ENCODE results near the gene RAB5B.

RAB5B gene

GRCh38 chr12:55991110-55991509 is 17.2 kb downstream of the RAB5B start:
- TF ChIP-seq CTCF (conservative IDR thresholded peaks at IDR 0.05; ENCODE audit: low read length), result no peak
- no peak for TF ChIP-seq EZH2phosphoT487 (IDR thresholded peaks at IDR 0.05; ENCODE audit: borderline replicate concordance)
- H3K9me2 ChIP-seq (replicated peaks; ENCODE audit: low read depth, low read length), result no peaks in the 10 kb centered on the region
- H3K4me3 ChIP-seq (ENCODE audit: low read length, poor library complexity, severe bottlenecking), result no peak overlapping the region
- H3K36me3 ChIP-seq (ENCODE audit: insufficient read depth, low read length), result peaks cover 34% of the 10 kb centered on the region; the same call in 1 of the 2 replicates
- H3K27me3 ChIP-seq (ENCODE audit: insufficient read depth, low read length, poor library complexity, severe bottlenecking), result no peaks in the 10 kb centered on the region
- no peaks in the 10 kb centered on the region for H4K20me1 ChIP-seq (ENCODE audit: insufficient read depth, low read length, poor library complexity, severe bottlenecking)
- no peak overlapping the region for H3K4me2 ChIP-seq (ENCODE audit: low read depth, low read length, poor library complexity, severe bottlenecking)
- no peaks in the 10 kb centered on the region for H3F3A ChIP-seq (ENCODE audit: low read depth)
- H2AFZ ChIP-seq (ENCODE audit: low read length), result no peak overlapping the region
- H3K9me3 ChIP-seq (ENCODE audit: insufficient read depth, low read depth, low read length), result no peaks in the 10 kb centered on the region
- no peak overlapping the region for H3K9ac ChIP-seq (ENCODE audit: low read depth, low read length, poor library complexity, severe bottlenecking)
- H3K4me1 ChIP-seq (ENCODE audit: insufficient read depth, low read length, poor library complexity, severe bottlenecking), result no peaks in the 10 kb centered on the region
- H3K79me2 ChIP-seq (ENCODE audit: insufficient read depth, low read length), result no peaks in the 10 kb centered on the region

GRCh38 chr12:55993230-55993853 is 19.5 kb downstream of the RAB5B start:
- Histone ChIP-seq H3F3A (ENCODE audit: low read depth) (no peaks in the 10 kb centered on the region), H2AFZ (ENCODE audit: low read length) (no peak overlapping the region), H3K9me2 (replicated peaks; ENCODE audit: low read depth, low read length) (no peaks in the 10 kb centered on the region), H3K4me1 (ENCODE audit: insufficient read depth, low read length, poor library complexity, severe bottlenecking) (no peaks in the 10 kb centered on the region), H3K4me2 (ENCODE audit: low read depth, low read length, poor library complexity, severe bottlenecking) (no peak overlapping the region), H4K20me1 (ENCODE audit: insufficient read depth, low read length, poor library complexity, severe bottlenecking) (no peaks in the 10 kb centered on the region), H3K36me3 (ENCODE audit: insufficient read depth, low read length) (peaks cover 34% of the 10 kb centered on the region; the same call in 1 of the 2 replicates), H3K9me3 (ENCODE audit: insufficient read depth, low read depth, low read length) (no peaks in the 10 kb centered on the region), H3K4me3 (ENCODE audit: low read length, poor library complexity, severe bottlenecking) (no peak overlapping the region), H3K9ac (ENCODE audit: low read depth, low read length, poor library complexity, severe bottlenecking) (no peak overlapping the region), H3K79me2 (ENCODE audit: insufficient read depth, low read length) (no peaks in the 10 kb centered on the region), H3K27me3 (ENCODE audit: insufficient read depth, low read length, poor library complexity, severe bottlenecking) (no peaks in the 10 kb centered on the region)
- no peak for TF ChIP-seq CTCF (conservative IDR thresholded peaks at IDR 0.05; ENCODE audit: low read length)

GRCh38 chr12:55995366-55995765 is 21.5 kb downstream of the RAB5B start:
- TF ChIP-seq EZH2phosphoT487 (IDR thresholded peaks at IDR 0.05; ENCODE audit: borderline replicate concordance) (no peak), CTCF (conservative IDR thresholded peaks at IDR 0.05; ENCODE audit: low read length) (no peak)

More at GRCh38 chr12:55995366-55995765, 21.5 kb downstream of the RAB5B start:
- Histone ChIP-seq H3K27me3 (ENCODE audit: insufficient read depth, low read length, poor library complexity, severe bottlenecking) (no peaks in the 10 kb centered on the region), H3K4me3 (ENCODE audit: low read length, poor library complexity, severe bottlenecking) (no peak overlapping the region), H3K9ac (ENCODE audit: low read depth, low read length, poor library complexity, severe bottlenecking) (no peak overlapping the region), H3K36me3 (ENCODE audit: insufficient read depth, low read length) (peaks cover 25% of the 10 kb centered on the region; the same call in 1 of the 2 replicates), H3K4me1 (ENCODE audit: insufficient read depth, low read length, poor library complexity, severe bottlenecking) (no peaks in the 10 kb centered on the region), H3K4me2 (ENCODE audit: low read depth, low read length, poor library complexity, severe bottlenecking) (no peak overlapping the region), H2AFZ (ENCODE audit: low read length) (no peak overlapping the region), H3K9me2 (replicated peaks; ENCODE audit: low read depth, low read length) (no peaks in the 10 kb centered on the region), H3K9me3 (ENCODE audit: insufficient read depth, low read depth, low read length) (no peaks in the 10 kb centered on the region), H3K79me2 (ENCODE audit: insufficient read depth, low read length) (no peaks in the 10 kb centered on the region), H3F3A (ENCODE audit: low read depth) (no peaks in the 10 kb centered on the region), H4K20me1 (ENCODE audit: insufficient read depth, low read length, poor library complexity, severe bottlenecking) (no peaks in the 10 kb centered on the region)

Measured in Loucy (cell line).